Stimulated activated CD8-positive, alpha-beta memory T cell treated with anti-CD3 and anti-CD28 coated beads, Interleukin-4, amount 100 ng/mL, for 1 hour (primary cell): Measurements from ENCODE around the gene MET.
"Not testable (repeated sequence)": the region's sequence is repeated elsewhere in the genome, so short reads cannot be mapped to it uniquely, and the experiment has no call there.

Source experiments
- DNase-seq, 2 donors: peaks; one replicate each; pipeline ENCODE4 v3.0.0-alpha.2; 2020; ENCODE audit warnings: low read depth in 2 of 2, low spot score in 1 of 2

The MET gene

GRCh38 chr7:116806046-116806944 is 134.3 kb downstream of the MET start:
- DNase-seq = no peak

- no peak for DNase-seq
Measured at GRCh38 chr7:116807011-116807560, 135.1 kb downstream of the MET start.

GRCh38 chr7:116809636-116810266 is 137.8 kb downstream of the MET start:
- DNase-seq = no peak

GRCh38 chr7:116810267-116811116 is 138.5 kb downstream of the MET start:
- no peak for DNase-seq

- DNase-seq = no peak
Measured at GRCh38 chr7:116811768-116812167, 139.8 kb downstream of the MET start.

- no peak for DNase-seq
Measured at GRCh38 chr7:116812860-116813259, 140.9 kb downstream of the MET start.

- not testable (repeated sequence) for DNase-seq
Measured at GRCh38 chr7:116813371-116813770, 141.4 kb downstream of the MET start.

- DNase-seq = no peak
Measured at GRCh38 chr7:116815041-116815440, 143.0 kb downstream of the MET start.

GRCh38 chr7:116820149-116820548 is 148.2 kb downstream of the MET start:
- no peak for DNase-seq

- not testable (repeated sequence) for DNase-seq
Measured at GRCh38 chr7:116821647-116822046, 149.7 kb downstream of the MET start.

- no peak for DNase-seq
Measured at GRCh38 chr7:116824449-116824848, 152.5 kb downstream of the MET start.

- DNase-seq = no peak
Measured at GRCh38 chr7:116828281-116828680, 156.3 kb downstream of the MET start.

GRCh38 chr7:116829041-116829440 is 157.0 kb downstream of the MET start:
- DNase-seq = no peak

- no peak for DNase-seq
Measured at GRCh38 chr7:116829493-116829892, 157.5 kb downstream of the MET start.

- DNase-seq = no peak
Measured at GRCh38 chr7:116832692-116833091, 160.7 kb downstream of the MET start.

GRCh38 chr7:116834815-116835504 is 163.0 kb downstream of the MET start:
- no peak for DNase-seq

- no peak for DNase-seq
Measured at GRCh38 chr7:116836048-116836447, 164.1 kb downstream of the MET start.

GRCh38 chr7:116836911-116837310 is 164.9 kb downstream of the MET start:
- DNase-seq = no peak

GRCh38 chr7:116837586-116837985 is 165.6 kb downstream of the MET start:
- DNase-seq = no peak

GRCh38 chr7:116840256-116840655 is 168.3 kb downstream of the MET start:
- no peak for DNase-seq

- no peak for DNase-seq
Measured at GRCh38 chr7:116842371-116842770, 170.4 kb downstream of the MET start.
